HepG2 (cell line): ENCODE results near the gene PPP4R1. TPM values are rescaled to one million over a fixed set of nuclear protein-coding genes. Genes with fewer than 3 reads are reported as not detected.

Experiments used
- AGO2 ChIP-seq: fragments of 200-400 bp; formaldehyde crosslinking; optimal IDR thresholded peaks from 2 replicates; pipeline ENCODE3; 2017; ENCODE audit warnings: mild to moderate bottlenecking, low read depth, low read length, moderate library complexity
- ELF3 ChIP-seq: IDR thresholded peaks from 2 replicates; pipeline ENCODE4 v1.6.1; 2016; ENCODE audit warnings: missing genetic modification reagents, missing compliant biosample characterization
- GABPB1 ChIP-seq: IDR thresholded peaks from 2 replicates; pipeline ENCODE4 v1.6.1; 2016; ENCODE audit warnings: mild to moderate bottlenecking, missing genetic modification reagents, moderate library complexity, missing compliant biosample characterization
- GLI4 ChIP-seq: sonication (generic); formaldehyde crosslinking; IDR thresholded peaks from 2 replicates; pipeline ENCODE4 v1.5.1; 2020; ENCODE audit warnings: missing genetic modification reagents, mild to moderate bottlenecking, moderate library complexity, borderline replicate concordance
- MAF1 ChIP-seq: sonication (generic); formaldehyde crosslinking; IDR thresholded peaks from 2 replicates; pipeline ENCODE4 v1.5.0; 2020; ENCODE audit warnings: missing genetic modification reagents, borderline replicate concordance
- PHF5A ChIP-seq: IDR thresholded peaks from one replicate; pipeline ENCODE4 v1.6.1; 2018; ENCODE audit warnings: low read depth, missing genetic modification reagents; ENCODE audit not compliant: unreplicated experiment
- SRY ChIP-seq: sonication (generic); formaldehyde crosslinking; IDR thresholded peaks from 2 replicates; pipeline ENCODE4 v1.8.0; 2022; ENCODE audit warnings: mild to moderate bottlenecking, missing genetic modification reagents
- ZBTB7B ChIP-seq: sonication (generic); formaldehyde crosslinking; IDR thresholded peaks from 2 replicates; pipeline ENCODE4 v1.4.0; 2020; ENCODE audit warnings: missing genetic modification reagents
- ZNF138 ChIP-seq: sonication (generic); formaldehyde crosslinking; IDR thresholded peaks from 2 replicates; pipeline ENCODE4 v1.5.0; 2020; ENCODE audit warnings: mild to moderate bottlenecking, low read depth, missing genetic modification reagents
- ZNF556 ChIP-seq: sonication (generic); formaldehyde crosslinking; IDR thresholded peaks from 2 replicates; pipeline ENCODE4 v1.4.0; 2020; ENCODE audit warnings: mild to moderate bottlenecking, missing genetic modification reagents, borderline replicate concordance
- ZNF709 ChIP-seq: sonication (generic); formaldehyde crosslinking; IDR thresholded peaks from 2 replicates; pipeline ENCODE4 v1.5.0; 2020; ENCODE audit warnings: mild to moderate bottlenecking, missing genetic modification reagents
- ZNF747 ChIP-seq: sonication (generic); formaldehyde crosslinking; IDR thresholded peaks from 2 replicates; pipeline ENCODE4 v1.8.1; 2023; ENCODE audit warnings: missing genetic modification reagents, mild to moderate bottlenecking, borderline replicate concordance
- ZNF788 ChIP-seq: sonication (generic); formaldehyde crosslinking; IDR thresholded peaks from 2 replicates; pipeline ENCODE4 v1.5.0; 2020; ENCODE audit warnings: mild to moderate bottlenecking, missing genetic modification reagents, borderline replicate concordance
- polyA plus RNA-seq, 8 experiments: library from polyadenylated mRNA; depleted of rRNA in 3 of 8; stranded (reverse) in 7 of 8; unstranded in 1 of 8; fragments of >200 nt; fragmentation: Illumina TruSeq in 4 of 8; extraction: Trizol in 4 of 8; gene quantifications; 2 replicates each; pipeline versions ENCODE4 v1.2.1 to v1.2.3, GENCODE V29; 2011 to 2016; ENCODE audit warnings: low read depth in 4 of 8, missing spikeins in 1 of 8, mixed read lengths in 1 of 8; ENCODE audit not compliant: insufficient read depth in 1 of 8
- total RNA-seq, 5 experiments: library from RNA; depleted of rRNA; stranded (reverse); fragments of >200 nt; fragmentation: Illumina TruSeq; extraction: Trizol; gene quantifications; 2 replicates each; pipeline ENCODE4 v1.2.3, GENCODE V29; 2016; ENCODE audit warnings: low read depth in 1 of 5
- TF ChIP-seq, protein P1 (sequence below): IDR thresholded peaks from 2 replicates; pipeline ENCODE4 v1.4.0; 2020; ENCODE audit warnings: mild to moderate bottlenecking, missing genetic modification reagents
- TF ChIP-seq, protein P2 (sequence below), 2 experiments: sonication (generic) in 1 of 2; formaldehyde crosslinking in 1 of 2; IDR thresholded peaks; 2 replicates each; pipeline versions ENCODE4 v1.4.0 to v1.6.1; 2018 to 2020; ENCODE audit warnings: missing genetic modification reagents in 2 of 2, borderline replicate concordance in 1 of 2, low read depth in 1 of 2, mild to moderate bottlenecking in 1 of 2, missing biosample characterization in 1 of 2
- TF ChIP-seq, protein P3 (sequence below): sonication (generic); formaldehyde crosslinking; IDR thresholded peaks from 2 replicates; pipeline ENCODE4 v1.8.1; 2023; ENCODE audit warnings: mild to moderate bottlenecking, moderate library complexity, missing genetic modification reagents
- TF ChIP-seq, protein P4 (sequence below): sonication (generic); formaldehyde crosslinking; IDR thresholded peaks from 2 replicates; pipeline ENCODE4 v1.4.0; 2020; ENCODE audit warnings: missing genetic modification reagents

Gene PPP4R1
- total and polyA plus RNA-seq, 2 of the 13 experiments (the other 11 are each of a cell fraction or from before 2014, with no cell fraction given) = 66.5 to 72.4 TPM

DNA sequence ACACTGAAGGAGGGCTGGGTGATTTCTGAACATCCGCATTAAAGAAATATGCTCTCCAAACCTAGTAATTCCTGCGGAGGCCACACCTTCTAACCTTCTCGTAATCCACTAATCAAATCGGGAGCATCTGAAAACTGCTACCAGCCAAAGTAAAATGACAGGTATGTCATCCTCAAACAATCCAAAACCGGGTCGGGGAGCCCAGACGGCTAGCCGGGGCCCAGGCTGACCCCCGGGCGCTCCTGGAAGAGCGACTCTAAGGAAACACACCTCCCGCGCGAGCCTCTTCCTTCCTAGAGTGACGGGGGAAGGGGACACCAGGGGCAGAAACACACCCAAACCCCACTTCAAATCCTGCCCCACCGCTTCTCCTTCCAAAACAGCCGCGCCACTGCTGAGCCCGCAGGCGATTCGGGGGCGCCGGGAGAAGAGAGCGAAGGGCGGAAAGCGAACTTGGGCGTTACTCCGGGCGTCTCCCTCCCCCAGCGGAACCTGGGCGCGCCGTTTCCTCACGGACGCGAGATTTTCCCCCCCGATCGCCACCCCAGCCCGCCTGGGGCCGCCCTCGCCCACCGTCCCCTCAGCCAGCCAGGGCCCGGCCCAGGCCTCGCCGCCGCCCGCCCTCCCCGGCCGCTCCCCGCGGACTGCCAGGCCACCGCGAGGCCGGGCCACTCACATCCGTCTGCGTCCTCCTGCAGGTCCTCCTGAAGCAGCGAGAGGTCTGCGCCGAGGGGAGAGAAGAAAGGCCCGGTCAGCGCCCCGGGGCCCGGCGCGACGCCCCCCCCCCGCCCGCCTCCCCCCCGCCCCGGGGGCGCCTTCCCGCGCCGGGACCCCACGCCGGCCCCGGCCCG, 584 bp downstream of the PPP4R1 start (continued):
- TF ChIP-seq ZNF556 (peak; percentile 33; the same call in 1 of the 2 replicates), SRY (peak; percentile 86; the same call in 1 of the 2 replicates), ZBTB7B (CRISPR knock-in tag) (no peak), ZNF788 (CRISPR knock-in tag) (peak; percentile 39; the same call in 1 of the 2 replicates), ZNF709 (0 out of 2 replicates have a peak, but pooled peaks have one; percentile 48), GABPB1 (CRISPR knock-in tag) (peak; percentile 56; the same call in 1 of the 2 replicates), ELF3 (CRISPR knock-in tag) (0 out of 2 replicates have a peak, but pooled peaks have one; percentile 16), PHF5A (CRISPR knock-in tag) (no peak), GLI4 (CRISPR knock-in tag) (0 out of 2 replicates have a peak, but pooled peaks have one; percentile 48), MAF1 (CRISPR knock-in tag) (no peak; the same call in 1 of the 2 replicates), AGO2 (peak; percentile 42), ZNF747 (CRISPR knock-in tag) (0 out of 2 replicates have a peak, but pooled peaks have one; percentile 39), ZNF138 (CRISPR knock-in tag) (0 out of 2 replicates have a peak, but pooled peaks have one; percentile 26)
- TF ChIP-seq, protein P1, sequence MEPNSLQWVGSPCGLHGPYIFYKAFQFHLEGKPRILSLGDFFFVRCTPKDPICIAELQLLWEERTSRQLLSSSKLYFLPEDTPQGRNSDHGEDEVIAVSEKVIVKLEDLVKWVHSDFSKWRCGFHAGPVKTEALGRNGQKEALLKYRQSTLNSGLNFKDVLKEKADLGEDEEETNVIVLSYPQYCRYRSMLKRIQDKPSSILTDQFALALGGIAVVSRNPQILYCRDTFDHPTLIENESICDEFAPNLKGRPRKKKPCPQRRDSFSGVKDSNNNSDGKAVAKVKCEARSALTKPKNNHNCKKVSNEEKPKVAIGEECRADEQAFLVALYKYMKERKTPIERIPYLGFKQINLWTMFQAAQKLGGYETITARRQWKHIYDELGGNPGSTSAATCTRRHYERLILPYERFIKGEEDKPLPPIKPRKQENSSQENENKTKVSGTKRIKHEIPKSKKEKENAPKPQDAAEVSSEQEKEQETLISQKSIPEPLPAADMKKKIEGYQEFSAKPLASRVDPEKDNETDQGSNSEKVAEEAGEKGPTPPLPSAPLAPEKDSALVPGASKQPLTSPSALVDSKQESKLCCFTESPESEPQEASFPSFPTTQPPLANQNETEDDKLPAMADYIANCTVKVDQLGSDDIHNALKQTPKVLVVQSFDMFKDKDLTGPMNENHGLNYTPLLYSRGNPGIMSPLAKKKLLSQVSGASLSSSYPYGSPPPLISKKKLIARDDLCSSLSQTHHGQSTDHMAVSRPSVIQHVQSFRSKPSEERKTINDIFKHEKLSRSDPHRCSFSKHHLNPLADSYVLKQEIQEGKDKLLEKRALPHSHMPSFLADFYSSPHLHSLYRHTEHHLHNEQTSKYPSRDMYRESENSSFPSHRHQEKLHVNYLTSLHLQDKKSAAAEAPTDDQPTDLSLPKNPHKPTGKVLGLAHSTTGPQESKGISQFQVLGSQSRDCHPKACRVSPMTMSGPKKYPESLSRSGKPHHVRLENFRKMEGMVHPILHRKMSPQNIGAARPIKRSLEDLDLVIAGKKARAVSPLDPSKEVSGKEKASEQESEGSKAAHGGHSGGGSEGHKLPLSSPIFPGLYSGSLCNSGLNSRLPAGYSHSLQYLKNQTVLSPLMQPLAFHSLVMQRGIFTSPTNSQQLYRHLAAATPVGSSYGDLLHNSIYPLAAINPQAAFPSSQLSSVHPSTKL (CRISPR knock-in tag) = 0 out of 2 replicates have a peak, but pooled peaks have one; percentile 10
- TF ChIP-seq, protein P2, sequence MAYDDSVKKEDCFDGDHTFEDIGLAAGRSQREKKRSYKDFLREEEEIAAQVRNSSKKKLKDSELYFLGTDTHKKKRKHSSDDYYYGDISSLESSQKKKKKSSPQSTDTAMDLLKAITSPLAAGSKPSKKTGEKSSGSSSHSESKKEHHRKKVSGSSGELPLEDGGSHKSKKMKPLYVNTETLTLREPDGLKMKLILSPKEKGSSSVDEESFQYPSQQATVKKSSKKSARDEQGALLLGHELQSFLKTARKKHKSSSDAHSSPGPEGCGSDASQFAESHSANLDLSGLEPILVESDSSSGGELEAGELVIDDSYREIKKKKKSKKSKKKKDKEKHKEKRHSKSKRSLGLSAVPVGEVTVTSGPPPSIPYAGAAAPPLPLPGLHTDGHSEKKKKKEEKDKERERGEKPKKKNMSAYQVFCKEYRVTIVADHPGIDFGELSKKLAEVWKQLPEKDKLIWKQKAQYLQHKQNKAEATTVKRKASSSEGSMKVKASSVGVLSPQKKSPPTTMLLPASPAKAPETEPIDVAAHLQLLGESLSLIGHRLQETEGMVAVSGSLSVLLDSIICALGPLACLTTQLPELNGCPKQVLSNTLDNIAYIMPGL (CRISPR knock-in tag; IDR thresholded peaks at IDR 0.05; ENCODE audit: borderline replicate concordance in 1 of 2, low read depth in 1 of 2) = peak; percentile 43 to 59; a peak in 2 of 4 replicates
- TF ChIP-seq, protein P3, sequence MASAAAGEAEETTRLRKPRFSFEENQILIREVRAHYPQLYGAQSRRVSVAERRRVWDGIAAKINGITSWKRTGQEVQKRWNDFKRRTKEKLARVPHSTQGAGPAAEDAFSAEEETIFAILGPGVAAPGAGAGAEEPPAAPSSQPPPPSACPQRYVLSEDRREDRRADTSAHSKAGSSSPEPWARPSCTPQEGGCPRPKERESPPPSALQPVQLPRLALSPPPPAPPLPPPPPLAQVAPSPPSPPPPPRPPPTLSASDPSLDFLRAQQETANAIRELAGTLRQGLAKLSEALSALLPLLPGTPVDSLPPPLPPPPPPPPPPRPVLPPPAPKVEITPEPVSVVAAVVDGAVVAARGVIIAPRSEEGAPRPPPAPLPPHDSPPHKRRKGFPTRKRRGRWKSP = no peak
- TF ChIP-seq, protein P4, sequence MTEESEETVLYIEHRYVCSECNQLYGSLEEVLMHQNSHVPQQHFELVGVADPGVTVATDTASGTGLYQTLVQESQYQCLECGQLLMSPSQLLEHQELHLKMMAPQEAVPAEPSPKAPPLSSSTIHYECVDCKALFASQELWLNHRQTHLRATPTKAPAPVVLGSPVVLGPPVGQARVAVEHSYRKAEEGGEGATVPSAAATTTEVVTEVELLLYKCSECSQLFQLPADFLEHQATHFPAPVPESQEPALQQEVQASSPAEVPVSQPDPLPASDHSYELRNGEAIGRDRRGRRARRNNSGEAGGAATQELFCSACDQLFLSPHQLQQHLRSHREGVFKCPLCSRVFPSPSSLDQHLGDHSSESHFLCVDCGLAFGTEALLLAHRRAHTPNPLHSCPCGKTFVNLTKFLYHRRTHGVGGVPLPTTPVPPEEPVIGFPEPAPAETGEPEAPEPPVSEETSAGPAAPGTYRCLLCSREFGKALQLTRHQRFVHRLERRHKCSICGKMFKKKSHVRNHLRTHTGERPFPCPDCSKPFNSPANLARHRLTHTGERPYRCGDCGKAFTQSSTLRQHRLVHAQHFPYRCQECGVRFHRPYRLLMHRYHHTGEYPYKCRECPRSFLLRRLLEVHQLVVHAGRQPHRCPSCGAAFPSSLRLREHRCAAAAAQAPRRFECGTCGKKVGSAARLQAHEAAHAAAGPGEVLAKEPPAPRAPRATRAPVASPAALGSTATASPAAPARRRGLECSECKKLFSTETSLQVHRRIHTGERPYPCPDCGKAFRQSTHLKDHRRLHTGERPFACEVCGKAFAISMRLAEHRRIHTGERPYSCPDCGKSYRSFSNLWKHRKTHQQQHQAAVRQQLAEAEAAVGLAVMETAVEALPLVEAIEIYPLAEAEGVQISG (CRISPR knock-in tag) = peak; percentile 60
